Activated T-cell treated with anti-CD3 and anti-CD28 coated beads for 1 hour (primary cell): ENCODE measurements around the gene ZKSCAN3.
A peak's percentile ranks its signal among the peaks of the same experiment; 100 is the strongest.
"Not testable (repeated sequence)": the region's sequence is repeated elsewhere in the genome, so short reads cannot be mapped to it uniquely, and the experiment has no call there.

Experiments
- DNase-seq: peaks from one replicate; pipeline ENCODE4 v3.0.0-alpha.2; 2020; ENCODE audit warnings: low read depth

Gene ZKSCAN3

DNA sequence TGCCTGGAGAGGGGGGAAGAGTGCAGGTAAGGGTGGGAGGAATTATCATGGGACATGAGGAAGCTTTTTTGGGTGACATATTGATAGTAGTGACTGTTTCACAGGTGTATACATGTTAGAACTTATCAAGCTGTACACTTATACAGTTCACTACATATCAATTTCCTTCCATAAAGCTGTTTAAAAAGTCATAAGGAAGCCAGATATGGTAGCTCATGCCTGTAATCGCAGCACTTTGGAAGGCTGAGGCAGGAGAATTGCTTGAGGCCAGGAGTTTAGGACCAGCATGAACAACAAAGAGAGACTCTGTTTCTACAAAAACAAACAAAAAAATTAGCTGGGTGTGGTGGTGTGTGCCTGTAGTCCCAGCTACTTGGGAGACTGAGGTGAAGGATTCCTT lies 28.1 kb downstream of the ZKSCAN3 start:
- DNase-seq: no peak

- DNase-seq: no peak
Observed at GRCh38 chr6:28378644-28379043, 28.9 kb downstream of the ZKSCAN3 start.

GRCh38 chr6:28380381-28380780 lies 30.6 kb downstream of the ZKSCAN3 start:
- DNase-seq: no peak

GRCh38 chr6:28383235-28384142 lies 33.7 kb downstream of the ZKSCAN3 start:
- DNase-seq: no peak

GRCh38 chr6:28384143-28384533 lies 34.4 kb downstream of the ZKSCAN3 start:
- no peak for DNase-seq

GRCh38 chr6:28390688-28391087 lies 40.9 kb downstream of the ZKSCAN3 start:
- no peak for DNase-seq

DNA sequence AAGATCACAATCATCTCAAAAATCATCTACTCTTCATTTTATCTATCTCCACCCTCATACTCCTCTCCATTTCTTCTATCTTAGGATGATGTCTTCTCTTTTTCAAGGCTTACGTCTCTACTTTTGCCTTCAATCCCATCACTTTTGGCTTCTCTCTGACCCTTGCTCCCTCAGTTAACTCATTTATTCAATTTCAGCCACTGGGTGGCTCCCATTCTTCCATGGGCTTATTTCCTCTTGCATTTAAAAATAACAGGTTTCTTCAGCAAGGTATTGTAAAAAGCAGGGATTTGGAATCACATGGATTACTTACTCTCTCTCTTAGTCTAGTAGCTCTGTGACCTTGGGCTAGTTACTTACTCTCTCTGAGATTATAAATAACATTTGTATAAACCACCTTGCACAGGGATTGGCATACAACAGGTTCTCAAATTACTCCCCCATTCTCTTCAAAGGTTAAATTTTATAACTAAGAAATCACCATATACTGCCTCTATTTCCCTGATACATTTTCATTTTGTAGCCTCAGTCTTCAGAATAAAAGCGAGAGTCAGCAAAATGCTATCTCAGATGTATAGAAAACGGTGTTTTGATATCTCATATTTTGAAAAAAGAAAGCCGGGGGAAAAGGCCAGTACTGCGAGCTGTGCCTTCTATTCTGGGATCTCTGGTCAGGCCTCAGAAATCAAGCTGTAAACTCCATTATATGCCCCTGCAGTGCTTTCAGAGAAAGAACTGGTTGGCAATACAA lies 44.3 kb downstream of the ZKSCAN3 start:
- DNase-seq: no peak

DNA sequence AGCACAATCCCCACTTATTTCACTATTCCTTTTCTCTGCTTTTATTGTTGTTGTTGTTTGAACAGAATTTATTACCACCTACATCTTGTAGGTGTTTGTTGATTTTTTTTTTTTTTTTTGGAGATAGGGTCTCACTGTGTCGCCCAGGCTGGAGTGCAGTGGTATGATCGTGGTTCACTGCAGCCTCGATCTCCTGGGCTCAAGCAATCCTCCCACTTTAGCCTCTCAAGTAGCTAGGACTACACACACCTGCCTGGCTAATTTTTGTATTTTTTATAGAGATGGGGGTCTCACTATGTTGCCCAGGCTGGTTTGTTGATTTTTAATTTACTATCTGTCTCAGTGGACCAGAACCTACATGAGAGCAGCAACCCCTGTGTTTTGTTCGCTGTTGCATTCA lies 46.2 kb downstream of the ZKSCAN3 start:
- DNase-seq: no peak

- peak; percentile 78 for DNase-seq
Observed at GRCh38 chr6:28399350-28400121, 49.8 kb downstream of the ZKSCAN3 start, which contains the start of gene ZSCAN12. Gene ZSCAN12, minus strand, starts transcription at chr6:28399747. Its CDS starts 1,342 bp downstream, at chr6:28398405.

GRCh38 chr6:28400122-28400451 lies 50.3 kb downstream of the ZKSCAN3 start:
- no peak for DNase-seq

DNA sequence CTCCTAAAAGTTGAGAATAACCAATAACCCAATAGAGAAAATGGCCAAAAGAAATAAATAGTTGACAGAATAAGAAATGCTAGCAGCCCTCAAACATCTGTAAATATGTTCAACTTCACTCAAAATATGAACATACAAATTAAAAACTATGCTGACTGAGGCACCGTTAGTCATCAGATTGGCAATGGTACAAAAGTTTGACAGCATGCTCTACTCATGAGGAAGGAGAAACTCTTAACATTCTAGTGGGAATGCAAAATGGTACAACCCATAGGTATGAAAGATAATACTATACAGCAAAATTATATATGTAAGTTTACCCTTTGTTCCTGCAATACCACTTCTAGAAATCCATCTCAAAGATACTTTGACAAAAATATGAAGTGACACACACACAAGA lies 51.4 kb downstream of the ZKSCAN3 start:
- no peak for DNase-seq

- no peak for DNase-seq
Observed at GRCh38 chr6:28402197-28402596, 52.5 kb downstream of the ZKSCAN3 start.

- not testable (repeated sequence) for DNase-seq
Observed at GRCh38 chr6:28403923-28404322, 54.2 kb downstream of the ZKSCAN3 start.

DNA sequence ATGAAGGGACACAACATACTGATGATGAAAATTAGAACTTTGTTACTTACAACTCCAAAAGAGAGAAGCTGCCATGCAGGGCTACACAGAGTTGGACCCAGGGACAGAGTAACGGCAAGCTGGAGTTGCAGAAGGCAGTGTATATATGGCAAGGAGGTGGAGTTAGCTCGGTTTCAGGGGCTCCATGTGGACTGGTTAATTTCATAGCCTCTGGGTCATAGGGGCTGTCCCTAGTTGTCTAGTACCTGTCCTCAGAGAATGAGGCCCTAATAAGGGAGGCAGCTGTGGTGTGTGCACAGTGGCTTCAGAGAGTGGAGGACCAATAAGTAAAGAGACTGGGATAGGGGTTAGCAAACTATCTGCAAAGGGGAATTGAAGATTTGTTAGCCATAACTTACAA lies 57.7 kb downstream of the ZKSCAN3 start:
- no peak for DNase-seq

- DNase-seq: no peak
Observed at GRCh38 chr6:28408076-28408802, 58.5 kb downstream of the ZKSCAN3 start.

DNA sequence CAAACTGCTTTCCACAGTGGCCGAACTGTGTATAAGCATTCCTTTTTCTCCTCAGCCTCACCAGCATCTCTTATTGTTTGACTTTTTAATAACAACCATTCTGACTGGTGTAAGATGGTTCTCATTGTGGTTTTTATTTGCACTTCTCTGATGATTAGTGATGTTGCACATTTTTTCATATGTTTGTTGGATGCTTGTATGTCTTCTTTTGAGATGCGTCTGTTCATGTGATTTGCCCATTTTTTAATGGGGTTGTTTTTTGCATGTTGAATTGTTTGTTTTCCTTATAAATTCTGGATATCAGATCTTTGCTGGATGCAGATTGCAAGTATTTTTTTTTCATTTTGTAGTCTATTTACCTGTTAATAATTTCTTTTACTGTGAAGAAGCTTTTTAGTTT lies 61.0 kb downstream of the ZKSCAN3 start:
- no peak for DNase-seq

DNA sequence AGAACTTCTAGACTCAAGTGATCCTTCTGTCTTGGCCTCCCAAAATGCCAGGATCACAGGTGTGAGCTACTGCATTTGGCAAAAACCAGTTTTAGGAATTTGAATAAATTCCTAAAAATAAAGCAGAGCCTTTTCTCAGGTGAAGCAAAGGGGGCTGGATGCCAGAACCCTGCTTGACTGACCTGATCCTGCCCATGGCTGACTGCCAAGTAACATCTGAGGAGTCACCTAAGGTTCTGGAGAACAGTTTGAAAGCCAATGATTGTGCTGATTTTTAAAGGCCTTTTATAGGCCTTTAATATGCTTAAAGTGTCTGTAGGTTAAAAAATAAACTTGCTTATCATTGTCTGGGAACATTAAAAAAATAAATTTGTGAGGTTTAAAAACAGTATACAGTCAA lies 63.9 kb downstream of the ZKSCAN3 start:
- no peak for DNase-seq
